Epithelial cell of proximal tubule (primary cell): Measurements from ENCODE around the gene KLHDC2. TPM values are rescaled to one million over a fixed set of nuclear protein-coding genes. Genes with fewer than 3 reads are reported as not detected.
"Not testable (repeated sequence)": the region's sequence is repeated elsewhere in the genome, so short reads cannot be mapped to it uniquely, and the experiment has no call there.

Experiments used
- DNase-seq: peaks from one replicate; pipeline ENCODE4 v3.0.0-alpha.2; 2011; ENCODE audit warnings: low read depth
- H3K4me3 ChIP-seq: 2 replicates; pipeline ENCODE4 v1.5.1; 2011; ENCODE audit warnings: low read depth, mild to moderate bottlenecking, low read length
- total RNA-seq: library from RNA; depleted of rRNA; stranded (reverse); fragments of >200 nt; gene quantifications from 2 replicates; pipeline ENCODE4 v1.2.3, GENCODE V29; 2015
- TF ChIP-seq, protein P1 (sequence below): conservative IDR thresholded peaks from 2 replicates; pipeline ENCODE4 v1.5.1; 2012; ENCODE audit warnings: low read depth, mild to moderate bottlenecking, low read length

The KLHDC2 gene
- total RNA-seq, 1 donor from 2014 or later, result 24.0 TPM

DNA sequence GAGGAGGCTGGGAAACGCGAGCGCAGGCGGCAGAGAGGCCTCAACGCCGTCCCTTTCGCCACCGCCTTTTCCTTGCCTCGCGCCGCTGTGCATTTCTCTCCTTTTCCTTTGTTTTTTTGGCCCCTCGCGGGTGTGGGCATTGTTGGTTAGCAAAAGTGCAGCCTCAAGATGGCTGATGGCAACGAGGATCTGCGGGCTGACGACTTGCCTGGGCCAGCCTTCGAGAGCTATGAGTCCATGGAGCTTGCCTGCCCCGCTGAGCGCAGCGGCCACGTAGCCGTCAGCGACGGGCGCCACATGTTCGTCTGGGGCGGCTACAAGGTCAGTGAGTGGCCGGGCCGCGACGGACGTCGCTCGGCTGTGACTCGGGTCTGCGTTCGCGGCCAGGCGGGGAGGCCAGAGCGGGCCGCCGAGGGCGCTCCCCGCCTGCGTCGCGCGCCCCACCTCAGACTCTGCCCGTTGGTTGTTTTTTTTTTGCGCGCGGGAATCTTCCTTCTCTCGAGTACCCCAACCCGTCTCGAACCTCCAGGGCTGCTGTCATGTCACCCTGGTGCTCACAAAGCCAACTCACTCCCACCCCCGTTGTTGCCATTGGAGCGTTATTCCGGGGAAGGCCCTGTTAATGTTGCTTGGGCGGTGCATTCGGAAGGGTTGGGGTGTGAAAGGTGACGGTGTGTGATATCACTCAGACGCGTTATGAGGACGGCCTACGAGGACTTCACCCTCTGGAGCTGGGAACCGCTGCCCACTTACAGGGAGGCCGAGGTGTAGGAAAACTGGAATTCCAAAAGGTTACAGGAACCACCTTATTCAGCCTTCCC, 558 bp downstream of the KLHDC2 start:
- peak overlapping the region; percentile 97 for H3K4me3 ChIP-seq
- TF ChIP-seq, protein P1, sequence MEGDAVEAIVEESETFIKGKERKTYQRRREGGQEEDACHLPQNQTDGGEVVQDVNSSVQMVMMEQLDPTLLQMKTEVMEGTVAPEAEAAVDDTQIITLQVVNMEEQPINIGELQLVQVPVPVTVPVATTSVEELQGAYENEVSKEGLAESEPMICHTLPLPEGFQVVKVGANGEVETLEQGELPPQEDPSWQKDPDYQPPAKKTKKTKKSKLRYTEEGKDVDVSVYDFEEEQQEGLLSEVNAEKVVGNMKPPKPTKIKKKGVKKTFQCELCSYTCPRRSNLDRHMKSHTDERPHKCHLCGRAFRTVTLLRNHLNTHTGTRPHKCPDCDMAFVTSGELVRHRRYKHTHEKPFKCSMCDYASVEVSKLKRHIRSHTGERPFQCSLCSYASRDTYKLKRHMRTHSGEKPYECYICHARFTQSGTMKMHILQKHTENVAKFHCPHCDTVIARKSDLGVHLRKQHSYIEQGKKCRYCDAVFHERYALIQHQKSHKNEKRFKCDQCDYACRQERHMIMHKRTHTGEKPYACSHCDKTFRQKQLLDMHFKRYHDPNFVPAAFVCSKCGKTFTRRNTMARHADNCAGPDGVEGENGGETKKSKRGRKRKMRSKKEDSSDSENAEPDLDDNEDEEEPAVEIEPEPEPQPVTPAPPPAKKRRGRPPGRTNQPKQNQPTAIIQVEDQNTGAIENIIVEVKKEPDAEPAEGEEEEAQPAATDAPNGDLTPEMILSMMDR, result no peak
- no peak for DNase-seq

DNA sequence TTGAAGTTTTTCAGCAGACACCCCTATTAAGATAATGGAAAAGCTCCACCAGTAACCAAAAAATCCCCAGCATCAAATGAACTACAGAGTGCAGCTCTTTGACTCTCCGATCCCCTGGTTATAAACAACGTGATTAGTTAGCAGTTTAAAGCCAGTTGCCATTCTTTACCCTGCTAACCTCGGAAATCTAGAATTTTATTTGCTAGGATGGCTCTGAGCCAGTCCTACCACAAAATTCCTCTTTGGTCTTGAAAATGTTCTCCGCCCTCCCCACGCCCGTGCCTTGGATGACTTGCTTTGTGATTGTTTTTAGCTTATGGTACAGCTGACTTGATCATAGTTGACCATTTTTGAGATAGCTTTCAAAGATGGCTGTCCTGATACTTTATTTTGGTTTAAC, 1.2 kb downstream of the KLHDC2 start:
- TF ChIP-seq, protein P1, result no peak
- DNase-seq, result no peak
- H3K4me3 ChIP-seq, result peak overlapping the region; percentile 97

DNA sequence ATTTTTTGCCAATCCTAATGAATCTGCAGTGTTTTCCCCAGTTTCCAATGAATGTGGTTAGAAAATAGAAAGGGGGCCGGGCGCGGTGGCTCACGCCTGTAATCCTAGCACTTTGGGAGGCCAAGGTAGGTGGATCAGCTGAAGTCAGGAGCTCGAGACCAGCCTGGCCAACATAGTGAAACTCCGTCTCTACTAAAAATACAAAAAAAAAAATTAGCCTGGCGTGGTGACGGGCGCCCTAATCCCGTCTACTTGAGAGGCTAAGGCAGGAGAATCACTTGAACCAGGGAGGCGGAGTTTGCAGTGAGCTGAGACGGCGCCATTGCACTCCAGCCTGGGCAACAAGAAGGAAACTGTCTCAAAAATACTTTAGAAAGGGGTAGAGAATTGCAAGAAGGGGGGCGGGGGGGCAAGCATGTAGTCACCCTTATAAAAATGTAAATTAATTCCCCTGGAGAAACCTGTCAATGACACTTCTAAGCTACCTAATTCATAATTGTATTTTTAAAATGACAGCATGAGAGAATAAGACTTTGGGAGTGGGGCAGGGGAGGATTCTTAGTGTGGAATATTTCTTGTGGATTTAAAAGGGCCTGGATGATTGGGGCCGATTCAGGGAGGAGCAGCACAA, 1.7 kb downstream of the KLHDC2 start:
- TF ChIP-seq, protein P1, result no peak
- no peak for DNase-seq
- H3K4me3 ChIP-seq, result peak overlapping the region; percentile 97

DNA sequence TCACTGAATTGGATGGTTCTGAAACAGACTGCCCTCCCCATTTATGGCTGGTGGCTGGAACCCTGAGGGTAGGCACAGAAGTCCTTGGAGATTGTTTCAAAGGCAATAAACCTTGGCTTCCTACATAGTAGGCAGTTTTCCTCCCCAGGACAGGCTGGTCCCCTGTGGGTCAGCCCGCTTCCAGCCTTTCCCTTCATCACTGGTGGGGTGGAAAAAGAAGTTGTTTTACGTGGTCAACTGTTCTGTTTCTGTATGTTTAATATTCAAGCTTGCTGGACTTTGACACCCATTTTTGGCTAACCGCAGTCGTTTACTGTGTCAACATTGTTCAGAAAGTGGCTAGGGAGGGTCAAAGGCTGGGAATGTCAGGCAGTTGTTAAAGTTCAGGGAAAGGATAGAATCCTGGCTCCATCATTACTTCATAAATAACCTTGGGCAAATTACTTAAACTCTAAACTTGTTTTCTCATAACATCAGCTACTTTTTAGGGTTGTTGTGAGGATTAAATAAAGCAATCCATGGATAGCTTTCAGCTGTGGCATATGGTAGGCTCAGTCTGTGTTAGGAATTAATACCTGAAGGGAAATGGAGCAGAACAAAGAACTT, 2.4 kb downstream of the KLHDC2 start:
- H3K4me3 ChIP-seq, result peak overlapping the region; percentile 97
- TF ChIP-seq, protein P1, result no peak
- peak; percentile 79 for DNase-seq

DNA sequence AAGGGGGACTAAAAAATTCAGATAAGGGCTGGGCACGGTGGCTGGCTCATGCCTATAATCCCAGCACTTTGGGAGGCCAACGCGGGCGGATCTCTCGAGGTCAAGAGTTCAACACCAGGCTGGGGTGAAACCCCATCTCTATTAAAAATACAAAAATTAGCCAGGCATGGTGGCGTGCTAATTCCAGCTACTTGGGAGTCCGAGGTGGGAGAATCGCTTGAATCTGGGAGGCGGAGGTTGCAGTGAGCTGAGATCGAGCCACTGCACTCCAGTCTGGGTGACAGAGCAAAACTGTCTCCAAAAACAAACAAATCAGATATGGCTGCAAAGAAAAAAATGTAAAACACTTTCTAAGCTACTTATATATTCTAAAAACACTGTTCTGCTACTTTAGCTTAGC, 3.7 kb downstream of the KLHDC2 start:
- not testable (repeated sequence) for H3K4me3 ChIP-seq, DNase-seq

DNA sequence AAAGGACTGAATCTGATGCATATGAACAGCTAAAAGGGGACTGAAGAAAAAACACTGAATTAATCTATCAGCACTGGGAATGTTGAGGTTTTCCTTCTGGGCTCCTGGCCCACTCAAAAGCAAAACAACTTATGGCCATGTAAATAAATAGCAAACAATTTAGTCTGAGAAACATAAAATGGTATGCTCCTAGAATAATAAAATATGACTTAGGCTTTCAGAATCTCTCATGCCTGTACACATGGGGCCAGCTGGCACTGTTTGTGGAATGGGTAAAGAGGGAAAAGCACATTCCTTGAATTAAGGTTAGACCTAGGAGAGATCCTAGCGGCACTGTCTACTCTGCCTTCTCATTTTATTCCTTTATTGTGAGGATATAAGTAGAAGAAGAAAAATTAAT, 6.2 kb downstream of the KLHDC2 start:
- TF ChIP-seq, protein P1, result no peak
- DNase-seq, result no peak
- H3K4me3 ChIP-seq, result no peak overlapping the region

DNA sequence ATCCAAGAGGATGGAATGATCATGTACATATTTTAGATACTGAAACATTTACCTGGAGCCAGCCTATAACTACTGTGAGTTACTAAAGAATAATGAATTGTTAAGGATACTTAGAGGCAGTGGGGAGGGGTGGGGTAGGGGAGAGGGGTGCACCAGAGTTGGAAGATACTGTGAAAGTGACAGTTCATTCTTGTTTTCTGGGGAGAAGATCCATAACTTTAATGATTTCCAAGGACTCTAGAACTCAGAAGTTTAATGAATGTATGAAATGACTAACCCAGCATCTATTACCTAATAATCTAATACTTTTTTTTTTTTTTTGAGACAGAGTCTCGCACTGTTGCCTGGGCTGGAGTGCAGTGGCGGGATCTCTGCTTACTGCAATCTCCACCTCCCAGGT, 10.5 kb downstream of the KLHDC2 start:
- TF ChIP-seq, protein P1, result no peak
- no peak overlapping the region for H3K4me3 ChIP-seq
- no peak for DNase-seq

DNA sequence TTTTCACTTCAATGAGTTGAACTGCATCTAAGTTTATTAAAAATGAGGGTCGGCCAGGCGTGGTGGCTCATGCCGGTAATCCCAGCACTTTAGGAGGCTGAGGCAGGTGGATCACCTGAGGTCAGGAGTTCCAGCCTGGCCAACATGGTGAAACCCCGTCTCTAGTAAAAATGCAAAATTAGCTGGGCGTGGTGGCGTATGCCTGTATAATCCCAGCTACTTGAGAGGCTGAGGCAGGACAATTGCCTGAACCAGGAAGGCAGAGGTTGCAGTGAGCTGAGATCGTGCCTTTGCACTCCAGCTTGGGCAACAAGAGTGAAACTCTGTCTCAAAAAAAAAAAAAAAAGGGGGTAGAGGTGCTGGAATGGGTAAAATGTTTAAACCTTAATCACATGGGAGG, 13.1 kb downstream of the KLHDC2 start:
- H3K4me3 ChIP-seq, DNase-seq: not testable (repeated sequence)
